Panc1 (cell line): ENCODE data around the gene KIF1A. TPM values are rescaled to one million over a fixed set of nuclear protein-coding genes. Genes with fewer than 3 reads are reported as not detected.

ENCODE experiments used
- ATAC-seq: fragments of 200-7000 bp; cut with Tn5 transposase; 2 replicates; pipeline ENCODE4 v1.9.1; 2020; ENCODE audit warnings: mild to moderate bottlenecking, moderate library complexity
- BruUV-seq: library from RNA; stranded (reverse); fragments of 400-500 nt; replicated peaks from 2 replicates; lab custom pipeline; 2021; lab: Mats Ljungman, UMichigan
- CTCF ChIA-PET: fragments of 300-600 bp; sonication (Branson Sonifier 250); formaldehyde crosslinking; loops from one replicate; lab custom pipeline; 2022; ENCODE audit warnings: antibody characterized with exemption; lab: Charles Lee
- POLR2A ChIA-PET: fragments of 300-600 bp; sonication (Branson Sonifier 250); formaldehyde crosslinking; loops from one replicate; lab custom pipeline; 2022; ENCODE audit warnings: antibody characterized with exemption; lab: Charles Lee
- DNase-seq: peaks from one replicate; pipeline ENCODE4 v3.0.0-alpha.2; 2010; ENCODE audit warnings: low read depth, low spot score
- H3K27ac ChIP-seq: 2 replicates; pipeline ENCODE4 v1.5.1; 2011; ENCODE audit warnings: mild to moderate bottlenecking, low read length, inconsistent platforms
- H3K27me3 ChIP-seq: fragments of 200-500 bp; sonication (Bioruptor generic); 2 replicates; pipeline ENCODE4 v1.6.0; 2014; ENCODE audit warnings: low read length, inconsistent platforms; ENCODE audit not compliant: control insufficient read depth, insufficient read depth
- H3K36me3 ChIP-seq: fragments of 200-500 bp; sonication (Bioruptor generic); 2 replicates; pipeline ENCODE4 v1.5.1; 2014; ENCODE audit warnings: inconsistent platforms, mild to moderate bottlenecking, low read length, moderate library complexity; ENCODE audit not compliant: control insufficient read depth, insufficient read depth
- H3K4me1 ChIP-seq: 2 replicates; pipeline ENCODE4 v1.5.1; 2011; ENCODE audit warnings: inconsistent platforms, mild to moderate bottlenecking, low read length, moderate library complexity; ENCODE audit not compliant: control insufficient read depth, insufficient read depth
- H3K4me3 ChIP-seq, 2 experiments: 2 replicates each; pipeline ENCODE4 v1.5.1; 2011 to 2012; ENCODE audit warnings: low read depth in 2 of 2, low read length in 2 of 2, mild to moderate bottlenecking in 2 of 2, inconsistent platforms in 1 of 2, moderate library complexity in 1 of 2
- H3K9me3 ChIP-seq: fragments of 200-500 bp; sonication (Bioruptor generic); 2 replicates; pipeline ENCODE4 v1.5.1; 2014; ENCODE audit warnings: low read depth, mild to moderate bottlenecking, inconsistent platforms, low read length, moderate library complexity; ENCODE audit not compliant: control insufficient read depth, insufficient read depth
- CTCF ChIP-seq: fragments of 450-650 bp; IDR thresholded peaks from 2 replicates; pipeline ENCODE4 v1.5.1; 2017; ENCODE audit warnings: mild to moderate bottlenecking
- POLR2AphosphoS5 ChIP-seq: IDR thresholded peaks from 2 replicates; pipeline ENCODE4 v1.6.1; 2012; ENCODE audit warnings: mild to moderate bottlenecking, low read depth, low read length, moderate library complexity
- SIN3A ChIP-seq: IDR thresholded peaks from 2 replicates; pipeline ENCODE4 v1.6.1; 2012; ENCODE audit warnings: low read depth, mild to moderate bottlenecking, low read length, moderate library complexity, borderline replicate concordance; ENCODE audit not compliant: insufficient read depth
- TCF7L2 ChIP-seq: IDR thresholded peaks from 2 replicates; pipeline ENCODE4 v1.6.1; 2011; ENCODE audit warnings: mild to moderate bottlenecking, low read depth, low read length, inconsistent platforms
- in situ Hi-C: cut with HindIII; loops from 2 replicates; pipeline ENCODE4 v1.10.0; 2016; ENCODE audit warnings: low sequenced_read_pairs, low pct_unique_long_range_greater_than_20kb
- intact Hi-C: fragments of 100-400 bp; cut with micrococcal nuclease; formaldehyde crosslinking; loops from one replicate; pipeline ENCODE4 v1.10.0; 2022; ENCODE audit not compliant: unreplicated experiment
- total RNA-seq: library from RNA; stranded (reverse); gene quantifications from one replicate; pipeline ENCODE4 v1.2.1, GENCODE V29; 2021; ENCODE audit not compliant: unreplicated experiment
- TF ChIP-seq, protein P1 (sequence below), 2 experiments: IDR thresholded peaks; 2 replicates each; pipeline ENCODE4 v1.6.1; 2011 to 2012; ENCODE audit warnings: low read depth in 2 of 2, control low read depth in 1 of 2, low read length in 1 of 2, mild to moderate bottlenecking in 1 of 2, moderate library complexity in 1 of 2; ENCODE audit not compliant: insufficient read depth in 1 of 2

KIF1A gene
- total RNA-seq, 1 experiment from 2014 or later = 132 TPM

- H3K27me3 ChIP-seq = no peaks in the 10 kb centered on the region
- no peaks in the 10 kb centered on the region for H3K4me1 ChIP-seq
- no peak for ATAC-seq
- intact Hi-C loops (no loop called here), in situ Hi-C loops (no loop called here)
- no peak for DNase-seq
- H3K4me3 ChIP-seq = no peak overlapping the region
- CTCF ChIA-PET = no interaction called here
- no peaks in the 10 kb centered on the region for H3K36me3 ChIP-seq
- H3K9me3 ChIP-seq = no peaks in the 10 kb centered on the region
- POLR2A ChIA-PET = no interaction called here
- H3K27ac ChIP-seq = no peak overlapping the region
- BruUV-seq = no TSS peak
- TF ChIP-seq POLR2AphosphoS5 = no peak
- TF ChIP-seq, protein P1, sequence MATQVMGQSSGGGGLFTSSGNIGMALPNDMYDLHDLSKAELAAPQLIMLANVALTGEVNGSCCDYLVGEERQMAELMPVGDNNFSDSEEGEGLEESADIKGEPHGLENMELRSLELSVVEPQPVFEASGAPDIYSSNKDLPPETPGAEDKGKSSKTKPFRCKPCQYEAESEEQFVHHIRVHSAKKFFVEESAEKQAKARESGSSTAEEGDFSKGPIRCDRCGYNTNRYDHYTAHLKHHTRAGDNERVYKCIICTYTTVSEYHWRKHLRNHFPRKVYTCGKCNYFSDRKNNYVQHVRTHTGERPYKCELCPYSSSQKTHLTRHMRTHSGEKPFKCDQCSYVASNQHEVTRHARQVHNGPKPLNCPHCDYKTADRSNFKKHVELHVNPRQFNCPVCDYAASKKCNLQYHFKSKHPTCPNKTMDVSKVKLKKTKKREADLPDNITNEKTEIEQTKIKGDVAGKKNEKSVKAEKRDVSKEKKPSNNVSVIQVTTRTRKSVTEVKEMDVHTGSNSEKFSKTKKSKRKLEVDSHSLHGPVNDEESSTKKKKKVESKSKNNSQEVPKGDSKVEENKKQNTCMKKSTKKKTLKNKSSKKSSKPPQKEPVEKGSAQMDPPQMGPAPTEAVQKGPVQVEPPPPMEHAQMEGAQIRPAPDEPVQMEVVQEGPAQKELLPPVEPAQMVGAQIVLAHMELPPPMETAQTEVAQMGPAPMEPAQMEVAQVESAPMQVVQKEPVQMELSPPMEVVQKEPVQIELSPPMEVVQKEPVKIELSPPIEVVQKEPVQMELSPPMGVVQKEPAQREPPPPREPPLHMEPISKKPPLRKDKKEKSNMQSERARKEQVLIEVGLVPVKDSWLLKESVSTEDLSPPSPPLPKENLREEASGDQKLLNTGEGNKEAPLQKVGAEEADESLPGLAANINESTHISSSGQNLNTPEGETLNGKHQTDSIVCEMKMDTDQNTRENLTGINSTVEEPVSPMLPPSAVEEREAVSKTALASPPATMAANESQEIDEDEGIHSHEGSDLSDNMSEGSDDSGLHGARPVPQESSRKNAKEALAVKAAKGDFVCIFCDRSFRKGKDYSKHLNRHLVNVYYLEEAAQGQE (IDR thresholded peaks at IDR 0.05; ENCODE audit: insufficient read depth in 1 of 2, low read depth in 2 of 2, low read length in 1 of 2) = no peak
- TF ChIP-seq SIN3A = no peak
- no peak for TF ChIP-seq TCF7L2
- no peak for TF ChIP-seq CTCF
Measured at GRCh38 chr2:240728361-240728760, 91.7 kb downstream of the KIF1A start.

DNA sequence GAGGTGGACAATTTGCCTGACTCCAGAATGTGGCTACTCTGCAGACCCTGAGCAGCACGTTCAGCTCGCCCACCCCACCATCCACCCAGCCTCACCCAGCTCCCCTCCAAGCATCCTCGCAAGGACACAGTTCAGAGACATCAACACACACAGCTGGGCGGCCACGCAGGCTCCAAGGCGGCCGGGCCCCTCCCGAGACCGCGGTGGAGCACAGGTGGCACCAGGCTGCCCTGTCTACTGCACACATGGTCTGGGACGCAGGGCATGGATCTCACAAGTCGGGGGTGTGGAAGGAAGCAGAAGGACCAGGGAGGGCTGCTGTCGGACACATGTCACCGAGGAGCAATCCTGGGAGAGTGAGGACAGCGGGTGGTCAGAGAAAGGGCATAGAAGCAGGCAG, 92.1 kb downstream of the KIF1A start:
- Histone ChIP-seq H3K4me1 (no peaks in the 10 kb centered on the region), H3K27me3 (no peaks in the 10 kb centered on the region), H3K9me3 (no peaks in the 10 kb centered on the region), H3K27ac (no peak overlapping the region), H3K4me3 (no peak overlapping the region), H3K36me3 (no peaks in the 10 kb centered on the region)
- in situ Hi-C loops = no loop called here
- CTCF ChIA-PET = no interaction called here
- intact Hi-C loops = no loop called here
- TF ChIP-seq CTCF = no peak
- TF ChIP-seq POLR2AphosphoS5 = no peak
- TF ChIP-seq, protein P1 (IDR thresholded peaks at IDR 0.05; ENCODE audit: insufficient read depth in 1 of 2, low read depth in 2 of 2, low read length in 1 of 2) = no peak
- no peak for TF ChIP-seq TCF7L2
- no peak for TF ChIP-seq SIN3A
- no peak for DNase-seq
- no peak for ATAC-seq
- POLR2A ChIA-PET = no interaction called here
- no TSS peak for BruUV-seq
